Urinary bladder (tissue), 4 donors: ENCODE results near the gene HS6ST3. TPM values are rescaled to one million over a fixed set of nuclear protein-coding genes. Genes with fewer than 3 reads are reported as not detected.
"Not testable (repeated sequence)": the region's sequence is repeated elsewhere in the genome, so short reads cannot be mapped to it uniquely, and the experiment has no call there.

Experiments
- DNase-seq: peaks from one replicate; pipeline ENCODE4 v3.0.0-alpha.2; 2015; ENCODE audit errors: extremely low spot score
- H3K27ac ChIP-seq: one replicate; pipeline ENCODE4 v1.5.1; 2013; ENCODE audit warnings: low read depth, mild to moderate bottlenecking, moderate library complexity
- H3K36me3 ChIP-seq: one replicate; pipeline ENCODE4 v1.6.1; 2013; ENCODE audit warnings: mild to moderate bottlenecking, moderate library complexity; ENCODE audit not compliant: insufficient read depth
- H3K4me1 ChIP-seq: one replicate; pipeline ENCODE4 v1.6.1; 2013; ENCODE audit warnings: mild to moderate bottlenecking, moderate library complexity; ENCODE audit not compliant: insufficient read depth
- H3K4me3 ChIP-seq: one replicate; pipeline ENCODE4 v1.5.1; 2013; ENCODE audit warnings: low read depth, low read length
- WGBS: extraction: QIAGEN DNeasy Blood & Tissue Kit; methylation state at CpG from one replicate; pipeline ENCODE4 v1.1.7; 2013; 5-methylcytosine and 5-hydroxymethylcytosine counted together
- polyA plus RNA-seq: library from polyadenylated mRNA; stranded (reverse); fragments of 200-250 nt; gene quantifications from one replicate; pipeline ENCODE4 v1.2.3, GENCODE V29; 2013
- total RNA-seq: library from RNA; depleted of rRNA; stranded (reverse); fragments of >200 nt; gene quantifications from one replicate; pipeline ENCODE4 v1.2.3, GENCODE V29; 2014
- donor health status: healthy with polysubstance abuse.
- donor health status: healthy.

Gene HS6ST3
- total and polyA plus RNA-seq, 2 donors = 0.37 to 1.4 TPM

GRCh38 chr13:96490496-96490989 is 400.6 kb downstream of the HS6ST3 start:
- Histone ChIP-seq H3K4me3 (no peak overlapping the region), H3K4me1 (no peaks in the 10 kb centered on the region), H3K27ac (no peak overlapping the region), H3K36me3 (no peaks in the 10 kb centered on the region)
- no peak for DNase-seq
- WGBS = 84% methylated on average over 5 of the region's 5 CpGs

GRCh38 chr13:96491103-96491502 is 401.2 kb downstream of the HS6ST3 start:
- H3K36me3 ChIP-seq = no peaks in the 10 kb centered on the region
- H3K27ac ChIP-seq = no peak overlapping the region
- 90% methylated on average over 2 of the region's 2 CpGs for WGBS
- no peak for DNase-seq
- no peak overlapping the region for H3K4me3 ChIP-seq
- H3K4me1 ChIP-seq = no peaks in the 10 kb centered on the region

- Histone ChIP-seq H3K27ac (no peak overlapping the region), H3K4me3 (no peak overlapping the region), H3K4me1 (no peaks in the 10 kb centered on the region), H3K36me3 (no peaks in the 10 kb centered on the region)
- 70% methylated on average over 4 of the region's 4 CpGs for WGBS
- no peak for DNase-seq
Observed at GRCh38 chr13:96492766-96493165, 402.9 kb downstream of the HS6ST3 start.

- WGBS = 80% methylated on average over 5 of the region's 5 CpGs
- Histone ChIP-seq H3K4me3 (no peak overlapping the region), H3K36me3 (no peaks in the 10 kb centered on the region), H3K4me1 (no peaks in the 10 kb centered on the region), H3K27ac (no peak overlapping the region)
- DNase-seq = no peak
Observed at GRCh38 chr13:96499656-96500055, 409.7 kb downstream of the HS6ST3 start.

GRCh38 chr13:96500953-96501352 is 411.0 kb downstream of the HS6ST3 start:
- no peak for DNase-seq
- no peak overlapping the region for H3K27ac ChIP-seq
- 46% methylated on average over 1 of the region's 1 CpG for WGBS
- no peaks in the 10 kb centered on the region for H3K4me1 ChIP-seq
- H3K36me3 ChIP-seq = no peaks in the 10 kb centered on the region
- H3K4me3 ChIP-seq = no peak overlapping the region

- no peak for DNase-seq
- WGBS = 98% methylated on average over 1 of the region's 1 CpG
- H3K4me3 ChIP-seq = no peak overlapping the region
- H3K4me1 ChIP-seq = no peaks in the 10 kb centered on the region
- no peaks in the 10 kb centered on the region for H3K36me3 ChIP-seq
- H3K27ac ChIP-seq = no peak overlapping the region
Observed at GRCh38 chr13:96503481-96503880, 413.6 kb downstream of the HS6ST3 start.

- Histone ChIP-seq H3K27ac (no peak overlapping the region), H3K4me1 (no peaks in the 10 kb centered on the region), H3K4me3 (no peak overlapping the region), H3K36me3 (no peaks in the 10 kb centered on the region)
- whole genome bisulfite sequencing = 66% methylated on average over 2 of the region's 2 CpGs
- DNase-seq = no peak
Observed at GRCh38 chr13:96511587-96511986, 421.7 kb downstream of the HS6ST3 start.

- no peak for DNase-seq
- WGBS = 87% methylated on average over 1 of the region's 1 CpG
- no peaks in the 10 kb centered on the region for H3K36me3 ChIP-seq
- no peak overlapping the region for H3K27ac ChIP-seq
- no peak overlapping the region for H3K4me3 ChIP-seq
- no peaks in the 10 kb centered on the region for H3K4me1 ChIP-seq
Observed at GRCh38 chr13:96519380-96519779, 429.5 kb downstream of the HS6ST3 start.

GRCh38 chr13:96524398-96525020 is 434.6 kb downstream of the HS6ST3 start:
- not testable (repeated sequence) for H3K36me3 ChIP-seq, H3K27ac ChIP-seq, H3K4me1 ChIP-seq, DNase-seq, H3K4me3 ChIP-seq
- 90% methylated on average over 11 of the region's 11 CpGs for WGBS

- Histone ChIP-seq H3K4me3 (no peak overlapping the region), H3K4me1 (no peaks in the 10 kb centered on the region), H3K36me3 (no peaks in the 10 kb centered on the region), H3K27ac (no peak overlapping the region)
- WGBS = 85% methylated on average over 2 of the region's 2 CpGs
- DNase-seq = no peak
Observed at GRCh38 chr13:96525715-96526114, 435.8 kb downstream of the HS6ST3 start.

- no peaks in the 10 kb centered on the region for H3K4me1 ChIP-seq
- no peak for DNase-seq
- H3K27ac ChIP-seq = no peak overlapping the region
- no peaks in the 10 kb centered on the region for H3K36me3 ChIP-seq
- WGBS = 49% methylated on average over 3 of the region's 3 CpGs
- no peak overlapping the region for H3K4me3 ChIP-seq
Observed at GRCh38 chr13:96527497-96527896, 437.6 kb downstream of the HS6ST3 start.

- no peak for DNase-seq
- Histone ChIP-seq H3K36me3 (no peaks in the 10 kb centered on the region), H3K4me3 (no peak overlapping the region), H3K27ac (no peak overlapping the region), H3K4me1 (no peaks in the 10 kb centered on the region)
- 82% methylated on average over 2 of the region's 2 CpGs for WGBS
Observed at GRCh38 chr13:96532804-96533203, 442.9 kb downstream of the HS6ST3 start.

- Histone ChIP-seq H3K4me3 (no peak overlapping the region), H3K36me3 (no peaks in the 10 kb centered on the region), H3K4me1 (no peaks in the 10 kb centered on the region), H3K27ac (no peak overlapping the region)
- WGBS = 81% methylated on average over 7 of the region's 7 CpGs
- DNase-seq = no peak
Observed at GRCh38 chr13:96533408-96533807, 443.5 kb downstream of the HS6ST3 start.

GRCh38 chr13:96539791-96540190 is 449.9 kb downstream of the HS6ST3 start:
- Histone ChIP-seq H3K27ac (no peak overlapping the region), H3K36me3 (no peaks in the 10 kb centered on the region), H3K4me1 (no peaks in the 10 kb centered on the region), H3K4me3 (no peak overlapping the region)
- WGBS = 91% methylated on average over 2 of the region's 2 CpGs
- no peak for DNase-seq

- WGBS = 61% methylated on average over 3 of the region's 3 CpGs
- no peaks in the 10 kb centered on the region for H3K36me3 ChIP-seq
- H3K4me3 ChIP-seq = no peak overlapping the region
- H3K27ac ChIP-seq = no peak overlapping the region
- H3K4me1 ChIP-seq = no peaks in the 10 kb centered on the region
- no peak for DNase-seq
Observed at GRCh38 chr13:96540670-96541069, 450.8 kb downstream of the HS6ST3 start.
